ENCODE measurements around the gene ACSBG1.

Gene ACSBG1

DNA sequence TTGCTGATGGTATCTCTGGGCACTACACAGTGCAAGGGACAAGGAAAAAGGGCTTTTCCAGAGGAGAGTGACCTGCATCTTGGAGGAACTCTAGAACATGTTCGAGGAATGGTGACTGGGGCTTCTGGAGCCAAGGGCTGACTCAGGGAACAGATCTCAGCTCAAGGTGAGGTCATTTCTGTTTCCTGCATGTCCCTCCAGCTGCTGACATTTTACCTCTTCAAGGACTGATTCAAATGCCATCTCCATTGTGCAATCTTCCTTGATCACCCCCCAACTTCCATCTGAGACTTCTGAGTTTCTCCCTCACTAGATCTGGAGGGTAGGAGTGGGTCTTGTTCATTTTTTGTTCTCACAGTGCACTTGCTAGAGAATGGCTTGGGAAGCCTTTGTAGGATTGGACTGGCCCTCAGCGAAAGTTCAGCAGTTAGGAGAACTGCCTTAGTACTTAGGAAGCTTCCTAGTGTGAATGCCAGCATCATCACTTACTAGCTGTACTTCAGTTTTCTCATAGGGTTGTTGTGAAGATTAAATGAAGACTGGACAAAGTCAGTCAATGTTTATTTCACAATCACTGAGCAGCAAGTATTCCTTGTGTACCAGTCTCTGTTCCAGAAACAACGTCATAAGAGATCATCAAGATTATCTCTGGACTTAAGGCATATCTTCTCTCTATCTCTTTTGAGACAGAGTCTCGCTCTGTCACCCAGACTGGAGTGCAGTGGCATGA lies 87.8 kb downstream of the ACSBG1 start:
- Histone ChIP-seq H3K4me3 (ENCODE audit: low read length in 2 of 2) (no peak overlapping the region), H3K27me3 (ENCODE audit: control insufficient read depth in 1 of 2, insufficient read depth in 2 of 2, low read length in 2 of 2) (no peaks in the 10 kb centered on the region), H3K9ac (ENCODE audit: low read length in 2 of 2) (no peak overlapping the region), H3K4me1 (ENCODE audit: control insufficient read depth, insufficient read depth, low read length) (peaks cover 20% of the 10 kb centered on the region), H3K27ac (ENCODE audit: low read length) (no peak overlapping the region), H3K36me3 (ENCODE audit: control insufficient read depth in 2 of 2, insufficient read depth in 2 of 2, low read length in 2 of 2) (no peaks in the 10 kb centered on the region), H3K9me3 (ENCODE audit: control insufficient read depth in 2 of 2, low read length in 2 of 2) (no peaks in the 10 kb centered on the region)

DNA sequence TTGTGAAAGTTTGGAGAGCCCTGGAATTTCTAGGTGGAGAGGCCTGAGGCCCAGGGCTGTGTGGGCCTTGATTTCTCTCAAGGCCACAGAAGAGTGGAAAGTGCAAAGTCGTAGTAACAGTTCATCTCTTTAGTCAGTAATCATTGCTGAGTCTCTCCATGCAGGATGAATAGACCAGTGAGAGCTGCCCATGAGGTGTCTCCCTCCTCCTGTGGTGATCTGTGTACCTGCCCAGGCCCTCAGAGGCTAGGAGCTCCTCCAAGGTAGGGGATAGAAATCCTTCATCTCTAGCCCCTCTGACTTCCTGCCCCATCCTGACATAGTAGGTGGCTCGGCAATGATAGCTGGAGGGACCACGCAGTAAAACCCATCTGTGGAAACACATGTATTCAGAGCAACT lies 92.0 kb downstream of the ACSBG1 start:
- Histone ChIP-seq H3K27me3 (ENCODE audit: control insufficient read depth in 1 of 2, insufficient read depth in 2 of 2, low read length in 2 of 2) (no peaks in the 10 kb centered on the region), H3K36me3 (ENCODE audit: control insufficient read depth in 2 of 2, insufficient read depth in 2 of 2, low read length in 2 of 2) (no peaks in the 10 kb centered on the region), H3K4me3 (ENCODE audit: low read length in 2 of 2) (no peak overlapping the region), H3K9ac (ENCODE audit: low read length in 2 of 2) (no peak overlapping the region), H3K27ac (ENCODE audit: low read length) (no peak overlapping the region), H3K4me1 (ENCODE audit: control insufficient read depth, insufficient read depth, low read length) (no peaks in the 10 kb centered on the region), H3K9me3 (ENCODE audit: control insufficient read depth in 2 of 2, low read length in 2 of 2) (no peaks in the 10 kb centered on the region)

DNA sequence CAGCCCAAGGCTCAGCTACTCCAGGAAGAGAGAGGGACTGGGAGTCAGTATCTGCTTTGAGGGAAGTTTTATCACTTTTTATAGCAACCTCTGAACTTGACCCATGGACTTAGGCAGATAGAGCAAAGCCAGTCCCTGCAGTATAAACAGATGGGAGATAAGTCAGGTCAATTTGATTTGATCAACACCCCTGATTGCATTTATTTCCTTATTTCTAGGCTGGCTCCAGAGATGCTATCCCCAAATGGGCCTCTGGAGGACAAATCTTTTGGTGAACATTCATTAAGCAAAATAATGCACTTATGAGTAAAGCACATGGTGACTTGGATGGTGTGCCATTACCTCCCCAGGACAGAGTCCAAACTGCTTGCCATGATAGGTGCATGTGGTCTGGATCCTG lies 94.1 kb downstream of the ACSBG1 start:
- H3K4me1 ChIP-seq (ENCODE audit: control insufficient read depth, insufficient read depth, low read length), result no peaks in the 10 kb centered on the region
- no peaks in the 10 kb centered on the region for H3K27me3 ChIP-seq (ENCODE audit: control insufficient read depth in 1 of 2, insufficient read depth in 2 of 2, low read length in 2 of 2)
- H3K9ac ChIP-seq (ENCODE audit: low read length in 2 of 2), result no peak overlapping the region
- H3K36me3 ChIP-seq (ENCODE audit: control insufficient read depth in 2 of 2, insufficient read depth in 2 of 2, low read length in 2 of 2), result no peaks in the 10 kb centered on the region
- no peak overlapping the region for H3K4me3 ChIP-seq (ENCODE audit: low read length in 2 of 2)
- H3K27ac ChIP-seq (ENCODE audit: low read length), result no peak overlapping the region
- H3K9me3 ChIP-seq (ENCODE audit: control insufficient read depth in 2 of 2, low read length in 2 of 2), result no peaks in the 10 kb centered on the region

- Histone ChIP-seq H3K36me3 (ENCODE audit: control insufficient read depth in 2 of 2, insufficient read depth in 2 of 2, low read length in 2 of 2) (no peaks in the 10 kb centered on the region), H3K9ac (ENCODE audit: low read length in 2 of 2) (no peak overlapping the region), H3K9me3 (ENCODE audit: control insufficient read depth in 2 of 2, low read length in 2 of 2) (no peaks in the 10 kb centered on the region), H3K4me1 (ENCODE audit: control insufficient read depth, insufficient read depth, low read length) (no peaks in the 10 kb centered on the region), H3K27me3 (ENCODE audit: control insufficient read depth in 1 of 2, insufficient read depth in 2 of 2, low read length in 2 of 2) (no peaks in the 10 kb centered on the region), H3K4me3 (ENCODE audit: low read length in 2 of 2) (no peak overlapping the region), H3K27ac (ENCODE audit: low read length) (no peak overlapping the region)
These were observed 94.8 kb downstream of the ACSBG1 start for GRCh38 chr15:78139578-78139977.

DNA sequence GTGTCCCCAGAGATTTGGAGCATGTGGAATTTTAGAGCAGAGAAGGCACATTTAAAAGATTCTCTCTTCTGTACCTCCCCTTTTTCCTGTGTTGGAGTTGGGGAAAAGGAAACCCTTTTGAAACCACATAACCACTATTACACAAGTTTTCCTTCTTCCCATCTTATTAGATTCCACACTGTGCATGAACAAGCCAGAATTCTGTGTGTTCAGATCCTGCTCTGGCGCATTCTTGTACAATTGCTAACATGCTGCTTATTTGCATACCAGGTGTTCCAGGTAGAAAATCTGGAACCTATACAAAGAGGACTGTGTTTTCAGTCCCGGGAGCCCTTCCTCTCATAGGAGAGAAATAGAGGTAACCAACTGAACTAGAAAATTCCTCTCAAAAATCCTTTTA lies 100.6 kb downstream of the ACSBG1 start:
- no peaks in the 10 kb centered on the region for H3K9me3 ChIP-seq (ENCODE audit: control insufficient read depth in 2 of 2, low read length in 2 of 2)
- peaks cover 13% of the 10 kb centered on the region for H3K4me1 ChIP-seq (ENCODE audit: control insufficient read depth, insufficient read depth, low read length)
- H3K27me3 ChIP-seq (ENCODE audit: control insufficient read depth in 1 of 2, insufficient read depth in 2 of 2, low read length in 2 of 2), result no peaks in the 10 kb centered on the region
- peak overlapping the region in 1 of 2 donors; percentile 28 for H3K9ac ChIP-seq (ENCODE audit: low read length in 2 of 2)
- no peak overlapping the region for H3K4me3 ChIP-seq (ENCODE audit: low read length in 2 of 2)
- H3K36me3 ChIP-seq (ENCODE audit: control insufficient read depth in 2 of 2, insufficient read depth in 2 of 2, low read length in 2 of 2), result no peaks in the 10 kb centered on the region
- H3K27ac ChIP-seq (ENCODE audit: low read length), result no peak overlapping the region

DNA sequence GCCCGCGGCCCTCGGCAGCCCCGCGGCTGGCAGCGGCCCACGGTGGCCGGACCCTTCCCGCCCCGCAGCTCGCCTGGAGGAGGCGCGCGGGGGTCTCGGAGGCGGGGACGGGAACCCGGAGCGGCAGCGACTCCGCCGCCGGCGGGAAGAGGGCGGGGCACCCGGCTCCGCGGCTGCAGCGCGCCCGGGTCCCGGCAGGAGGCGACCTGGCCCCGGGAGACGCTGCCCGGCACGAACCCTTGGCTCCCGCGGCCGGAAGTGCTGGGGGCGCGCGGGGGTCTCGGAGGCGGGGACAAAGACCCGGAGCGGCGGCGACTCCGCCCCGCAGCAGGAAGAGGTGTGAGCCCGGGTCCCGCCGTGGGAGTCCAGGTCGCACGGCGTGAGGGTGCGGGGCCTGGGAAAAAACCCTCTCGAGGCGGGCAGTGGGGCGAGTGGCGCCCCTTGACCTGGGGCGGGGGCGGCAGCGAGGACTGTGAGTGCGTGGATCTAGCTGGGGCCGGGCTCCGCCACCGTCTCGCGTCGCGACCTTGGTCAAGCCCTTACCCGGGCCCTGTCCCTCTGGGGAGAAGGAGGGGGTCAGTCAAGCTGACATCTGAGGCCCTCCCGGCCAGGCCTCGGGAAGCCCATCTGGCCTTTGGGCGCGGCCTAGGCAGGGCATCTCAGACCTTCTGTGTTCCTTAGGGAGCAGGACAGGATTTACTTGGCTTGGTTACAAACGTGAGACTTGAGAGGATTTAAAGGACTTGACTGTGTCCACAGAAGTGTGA lies 102.9 kb downstream of the ACSBG1 start, which contains the start of gene CIB2:
TSS of gene CIB2 (minus strand) at position 151 of the 767 bp plus-strand sequence. CDS start 230 bp downstream, outside the sequence.
- Histone ChIP-seq H3K27ac (ENCODE audit: low read length) (peak within 1 kb of the TSS; percentile 74), H3K9ac (ENCODE audit: low read length in 2 of 2) (peak within 1 kb of the TSS; percentile 95 to 96), H3K27me3 (ENCODE audit: control insufficient read depth in 1 of 2, insufficient read depth in 2 of 2, low read length in 2 of 2) (no peaks in the 10 kb centered on the region), H3K4me3 (ENCODE audit: low read length in 2 of 2) (peak within 1 kb of the TSS; percentile 66 to 83), H3K36me3 (ENCODE audit: control insufficient read depth in 2 of 2, insufficient read depth in 2 of 2, low read length in 2 of 2) (no peaks in the 10 kb centered on the region), H3K4me1 (ENCODE audit: control insufficient read depth, insufficient read depth, low read length) (peaks cover 13% of the 10 kb centered on the region), H3K9me3 (ENCODE audit: control insufficient read depth in 2 of 2, low read length in 2 of 2) (no peaks in the 10 kb centered on the region)

GRCh38 chr15:78130466-78131294 lies 103.7 kb downstream of the ACSBG1 start:
- Histone ChIP-seq H3K4me1 (ENCODE audit: control insufficient read depth, insufficient read depth, low read length) (peaks cover 13% of the 10 kb centered on the region), H3K36me3 (ENCODE audit: control insufficient read depth in 2 of 2, insufficient read depth in 2 of 2, low read length in 2 of 2) (no peaks in the 10 kb centered on the region), H3K9ac (ENCODE audit: low read length in 2 of 2) (no peak overlapping the region), H3K27me3 (ENCODE audit: control insufficient read depth in 1 of 2, insufficient read depth in 2 of 2, low read length in 2 of 2) (no peaks in the 10 kb centered on the region), H3K27ac (ENCODE audit: low read length) (no peak overlapping the region), H3K4me3 (ENCODE audit: low read length in 2 of 2) (peak overlapping the region in 1 of 2 donors; percentile 83), H3K9me3 (ENCODE audit: control insufficient read depth in 2 of 2, low read length in 2 of 2) (no peaks in the 10 kb centered on the region)

DNA sequence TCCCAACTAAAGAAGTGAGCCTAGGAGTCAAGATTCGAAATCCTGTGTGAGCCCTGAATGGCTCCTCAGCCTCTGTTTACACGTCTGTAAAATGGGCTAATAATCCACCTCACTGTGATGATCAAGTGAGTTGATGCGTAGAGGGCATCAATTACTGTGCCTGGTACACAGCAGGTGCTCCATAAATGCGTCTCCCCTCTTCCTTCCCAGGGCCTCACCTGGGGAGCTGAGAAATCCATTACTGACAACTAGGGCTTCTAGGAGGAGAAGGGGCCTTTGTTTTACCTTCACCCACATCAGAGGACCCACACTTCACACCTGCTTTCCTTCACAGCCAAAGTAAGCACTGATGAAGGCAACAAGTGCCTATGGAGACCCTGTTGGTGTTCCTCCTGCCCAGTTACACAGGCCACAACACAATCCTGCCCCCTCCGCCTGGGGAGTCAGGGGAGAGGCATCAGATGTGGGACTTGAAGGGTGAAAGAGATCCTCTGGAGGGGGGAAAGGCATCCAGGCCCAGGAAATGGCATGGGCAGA lies 104.5 kb downstream of the ACSBG1 start:
- H3K4me3 ChIP-seq (ENCODE audit: low read length in 2 of 2), result no peak overlapping the region
- H3K9me3 ChIP-seq (ENCODE audit: control insufficient read depth in 2 of 2, low read length in 2 of 2), result no peaks in the 10 kb centered on the region
- H3K27me3 ChIP-seq (ENCODE audit: control insufficient read depth in 1 of 2, insufficient read depth in 2 of 2, low read length in 2 of 2), result no peaks in the 10 kb centered on the region
- H3K36me3 ChIP-seq (ENCODE audit: control insufficient read depth in 2 of 2, insufficient read depth in 2 of 2, low read length in 2 of 2), result no peaks in the 10 kb centered on the region
- no peak overlapping the region for H3K9ac ChIP-seq (ENCODE audit: low read length in 2 of 2)
- H3K27ac ChIP-seq (ENCODE audit: low read length), result no peak overlapping the region
- peaks cover 13% of the 10 kb centered on the region for H3K4me1 ChIP-seq (ENCODE audit: control insufficient read depth, insufficient read depth, low read length)

GRCh38 chr15:78129077-78129750 lies 105.2 kb downstream of the ACSBG1 start:
- H3K27ac ChIP-seq (ENCODE audit: low read length), result no peak overlapping the region
- no peak overlapping the region for H3K4me3 ChIP-seq (ENCODE audit: low read length in 2 of 2)
- H3K36me3 ChIP-seq (ENCODE audit: control insufficient read depth in 2 of 2, insufficient read depth in 2 of 2, low read length in 2 of 2), result no peaks in the 10 kb centered on the region
- no peaks in the 10 kb centered on the region for H3K27me3 ChIP-seq (ENCODE audit: control insufficient read depth in 1 of 2, insufficient read depth in 2 of 2, low read length in 2 of 2)
- H3K4me1 ChIP-seq (ENCODE audit: control insufficient read depth, insufficient read depth, low read length), result peaks cover 13% of the 10 kb centered on the region
- no peaks in the 10 kb centered on the region for H3K9me3 ChIP-seq (ENCODE audit: control insufficient read depth in 2 of 2, low read length in 2 of 2)
- no peak overlapping the region for H3K9ac ChIP-seq (ENCODE audit: low read length in 2 of 2)

DNA sequence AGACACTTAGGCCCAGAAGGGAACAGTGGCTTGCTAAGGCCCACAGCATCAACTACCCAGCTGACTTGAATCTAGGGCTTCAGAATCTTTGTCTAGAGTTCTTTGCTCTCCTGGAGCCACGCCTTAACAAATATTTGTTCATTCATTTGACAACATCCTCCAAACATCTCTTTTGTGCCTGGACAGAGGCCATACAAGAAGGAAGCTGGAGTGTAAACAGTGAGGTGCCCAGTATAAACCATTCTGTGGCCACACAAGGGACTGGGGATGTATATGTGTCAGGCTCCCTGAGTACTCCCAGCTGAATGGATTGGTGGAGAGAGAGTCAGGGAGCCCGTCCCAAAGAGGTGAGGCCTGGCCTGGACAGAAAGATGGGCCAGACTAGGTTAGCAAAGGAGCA lies 106.5 kb downstream of the ACSBG1 start:
- H3K36me3 ChIP-seq (ENCODE audit: control insufficient read depth in 2 of 2, insufficient read depth in 2 of 2, low read length in 2 of 2), result no peaks in the 10 kb centered on the region
- H3K27me3 ChIP-seq (ENCODE audit: control insufficient read depth in 1 of 2, insufficient read depth in 2 of 2, low read length in 2 of 2), result no peaks in the 10 kb centered on the region
- H3K9me3 ChIP-seq (ENCODE audit: control insufficient read depth in 2 of 2, low read length in 2 of 2), result no peaks in the 10 kb centered on the region
- H3K9ac ChIP-seq (ENCODE audit: low read length in 2 of 2), result no peak overlapping the region
- H3K27ac ChIP-seq (ENCODE audit: low read length), result no peak overlapping the region
- H3K4me3 ChIP-seq (ENCODE audit: low read length in 2 of 2), result no peak overlapping the region
- peaks cover 13% of the 10 kb centered on the region for H3K4me1 ChIP-seq (ENCODE audit: control insufficient read depth, insufficient read depth, low read length)

Measured in stomach smooth muscle (tissue), 2 donors.